GM12892 (cell line): ENCODE data around the gene ZNF226.

Experiments
- POLR2A ChIP-seq: IDR thresholded peaks from 2 replicates; pipeline ENCODE4 v1.6.1; 2011; ENCODE audit warnings: low read depth, low read length, control low read depth
- POLR2AphosphoS5 ChIP-seq: IDR thresholded peaks from 2 replicates; pipeline ENCODE4 v1.6.1; 2011; ENCODE audit warnings: low read depth, low read length, control low read depth

DNA sequence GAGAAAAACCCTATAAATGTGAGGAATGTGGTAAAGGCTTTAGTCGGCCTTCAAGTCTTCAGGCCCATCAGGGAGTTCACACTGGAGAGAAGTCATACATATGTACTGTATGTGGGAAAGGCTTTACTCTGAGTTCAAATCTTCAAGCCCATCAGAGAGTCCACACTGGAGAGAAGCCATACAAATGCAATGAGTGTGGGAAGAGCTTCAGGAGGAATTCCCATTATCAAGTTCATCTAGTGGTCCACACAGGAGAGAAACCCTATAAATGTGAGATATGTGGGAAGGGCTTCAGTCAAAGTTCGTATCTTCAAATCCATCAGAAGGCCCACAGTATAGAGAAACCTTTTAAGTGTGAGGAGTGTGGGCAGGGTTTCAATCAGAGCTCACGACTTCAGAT is 11.7 kb downstream of the ZNF226 start:
- TF ChIP-seq POLR2AphosphoS5: no peak
- no peak for TF ChIP-seq POLR2A
